Neural progenitor cell (in vitro differentiated cells): ENCODE data around the gene GCAT. TPM values are rescaled to one million over a fixed set of nuclear protein-coding genes. Genes with fewer than 3 reads are reported as not detected.

Experiments
- DNase-seq: peaks from one replicate; pipeline ENCODE4 v3.0.0-alpha.2; 2016; ENCODE audit warnings: low spot score
- H2AFZ ChIP-seq: fragments of 200-600 bp; sonication (generic); replicated peaks from 2 replicates; pipeline ENCODE4 v1.6.1; 2016; ENCODE audit warnings: antibody characterized with exemption
- H3F3A ChIP-seq: fragments of 200-600 bp; sonication (generic); 2 replicates; pipeline ENCODE4 v1.6.1; 2016; ENCODE audit warnings: antibody characterized with exemption, low read depth
- H3K27ac ChIP-seq: fragments of 200-600 bp; sonication (generic); 2 replicates; pipeline ENCODE4 v1.5.1; 2016; ENCODE audit warnings: mild to moderate bottlenecking
- H3K27me3 ChIP-seq: fragments of 200-600 bp; sonication (generic); 2 replicates; pipeline ENCODE4 v1.6.1; 2016; ENCODE audit warnings: mild to moderate bottlenecking, moderate library complexity
- H3K36me3 ChIP-seq: fragments of 200-600 bp; sonication (generic); 2 replicates; pipeline ENCODE4 v1.5.1; 2016
- H3K4me1 ChIP-seq: fragments of 200-600 bp; sonication (generic); 2 replicates; pipeline ENCODE4 v1.6.1; 2016; ENCODE audit warnings: mixed run types
- H3K4me2 ChIP-seq: fragments of 200-600 bp; sonication (generic); 2 replicates; pipeline ENCODE4 v1.6.1; 2016
- H3K4me3 ChIP-seq: fragments of 200-600 bp; sonication (generic); 2 replicates; pipeline ENCODE4 v1.5.1; 2016
- H3K79me2 ChIP-seq: fragments of 200-600 bp; sonication (generic); 2 replicates; pipeline ENCODE4 v1.6.1; 2016; ENCODE audit warnings: low read depth
- H3K9ac ChIP-seq: fragments of 200-600 bp; sonication (generic); 2 replicates; pipeline ENCODE4 v1.6.1; 2016
- H3K9me3 ChIP-seq: fragments of 200-600 bp; sonication (generic); 2 replicates; pipeline ENCODE4 v1.5.1; 2016; ENCODE audit warnings: low read depth
- H4K20me1 ChIP-seq: fragments of 200-600 bp; sonication (generic); 2 replicates; pipeline ENCODE4 v1.6.1; 2016; ENCODE audit warnings: low read depth
- H3K27ac Mint-ChIP-seq: 3 replicates; pipeline ENCODE4 v1.8.0; 2021; ENCODE audit warnings: mixed read lengths
- H3K27me3 Mint-ChIP-seq: 2 replicates; pipeline ENCODE4 v1.8.0; 2022; ENCODE audit warnings: low read depth, mild to moderate bottlenecking, inconsistent platforms, moderate library complexity, mixed read lengths; ENCODE audit not compliant: insufficient read depth
- H3K36me3 Mint-ChIP-seq: 3 replicates; pipeline ENCODE4 v1.8.0; 2021; ENCODE audit warnings: mixed read lengths
- H3K4me1 Mint-ChIP-seq: 3 replicates; pipeline ENCODE4 v1.8.0; 2021; ENCODE audit warnings: mixed read lengths
- H3K4me3 Mint-ChIP-seq: 3 replicates; pipeline ENCODE4 v1.8.0; 2021; ENCODE audit warnings: mild to moderate bottlenecking, moderate library complexity, mixed read lengths
- H3K9me3 Mint-ChIP-seq: 3 replicates; pipeline ENCODE4 v1.8.0; 2020; ENCODE audit warnings: mixed read lengths
- CTCF ChIP-seq: fragments of 200-600 bp; sonication (generic); IDR thresholded peaks from 2 replicates; pipeline ENCODE4 v1.5.1; 2017; ENCODE audit warnings: antibody characterized with exemption, mild to moderate bottlenecking
- EZH2 ChIP-seq: fragments of 200-600 bp; sonication (generic); IDR thresholded peaks from 2 replicates; pipeline ENCODE4 v1.6.1; 2017; ENCODE audit warnings: antibody characterized with exemption, mild to moderate bottlenecking, moderate library complexity
- EZH2phosphoT487 ChIP-seq: fragments of 200-600 bp; sonication (generic); IDR thresholded peaks from 2 replicates; pipeline ENCODE4 v1.6.1; 2017; ENCODE audit warnings: antibody characterized with exemption
- total RNA-seq: library from RNA; depleted of rRNA; stranded (reverse); fragments of >200 nt; gene quantifications from 2 replicates; pipeline ENCODE4 v1.2.3, GENCODE V29; 2015; ENCODE audit warnings: low replicate concordance

Gene GCAT
- total RNA-seq, 1 donor from 2014 or later, result 21.2 TPM

GRCh38 chr22:37771081-37771480, 36.7 kb upstream of the GCAT start:
- Mint-ChIP-seq H3K9me3 (no peaks in the 10 kb centered on the region), H3K27ac (no peak overlapping the region), H3K27me3 (no peaks in the 10 kb centered on the region), H3K36me3 (peaks cover 10% of the 10 kb centered on the region), H3K4me1 (no peaks in the 10 kb centered on the region), H3K4me3 (no peak overlapping the region)
- H3K9me3 ChIP-seq, result no peaks in the 10 kb centered on the region
- no peak overlapping the region for H3K4me3 ChIP-seq
- H3K4me2 ChIP-seq, result no peak overlapping the region
- no peak overlapping the region for H2AFZ ChIP-seq
- DNase-seq, result no peak
- H3K27ac ChIP-seq, result no peak overlapping the region
- H3K9ac ChIP-seq, result no peak overlapping the region
- no peaks in the 10 kb centered on the region for H3K36me3 ChIP-seq
- TF ChIP-seq CTCF (no peak), EZH2phosphoT487 (no peak), EZH2 (no peak)
- H3K27me3 ChIP-seq, result no peaks in the 10 kb centered on the region
- no peaks in the 10 kb centered on the region for H4K20me1 ChIP-seq
- peaks cover under 1% of the 10 kb centered on the region for H3F3A ChIP-seq
- no peaks in the 10 kb centered on the region for H3K79me2 ChIP-seq
- no peaks in the 10 kb centered on the region for H3K4me1 ChIP-seq

DNA sequence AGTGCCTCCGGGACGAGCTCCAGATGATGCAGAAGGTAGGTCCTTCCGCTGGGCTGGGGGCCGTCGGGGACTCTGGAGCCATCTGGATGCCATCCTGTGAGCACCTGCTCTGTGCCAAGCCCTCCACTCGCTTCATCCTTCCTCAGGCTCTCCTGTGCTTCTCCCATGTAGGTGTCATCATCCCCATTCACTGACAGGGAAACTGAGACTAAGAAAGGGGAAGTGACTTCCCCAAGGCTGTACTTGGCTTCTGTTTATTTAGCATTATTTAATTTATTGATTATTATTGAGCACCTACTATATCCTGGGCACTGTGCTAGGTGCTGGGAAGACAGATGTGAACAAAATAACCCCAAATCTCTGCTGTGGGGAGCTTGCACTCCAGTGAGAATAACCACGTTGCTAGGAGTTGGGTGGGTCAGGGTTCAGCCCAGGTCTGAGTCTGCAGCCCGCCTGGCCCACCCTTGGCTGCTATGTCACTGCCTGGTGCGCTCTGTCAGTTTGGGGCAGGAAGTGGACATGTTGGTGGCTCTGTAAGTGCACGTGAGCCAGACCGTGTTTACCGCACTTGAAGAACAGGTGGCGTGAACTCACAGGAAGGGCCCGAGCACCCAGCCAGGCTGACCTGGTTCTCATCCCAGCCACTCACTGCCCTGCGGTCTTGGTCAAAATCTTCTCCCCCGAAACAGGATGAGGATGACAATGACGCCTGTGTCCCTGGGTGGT, 35.9 kb upstream of the GCAT start:
- H3K36me3 Mint-ChIP-seq, result peaks cover 10% of the 10 kb centered on the region

DNA sequence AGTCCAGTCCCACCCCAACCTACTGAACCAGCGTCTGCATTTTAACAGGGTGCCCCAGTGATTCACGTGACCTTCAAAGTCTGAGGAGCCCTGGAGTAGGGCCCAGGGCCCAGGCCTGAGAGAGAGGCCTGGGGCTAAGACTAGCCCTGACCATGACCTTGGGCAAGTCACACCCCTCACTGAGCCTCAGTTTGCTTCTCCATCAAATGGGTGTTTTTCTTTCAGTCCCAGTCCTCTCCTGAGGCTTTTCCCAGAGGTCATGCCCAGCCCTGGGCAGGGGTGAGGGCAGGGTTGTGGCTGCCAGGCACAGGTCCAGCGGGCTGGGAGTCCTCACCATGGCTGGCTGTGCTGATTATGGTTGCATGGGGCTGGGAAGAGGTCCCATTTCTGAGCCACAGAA, 33.0 kb upstream of the GCAT start:
- Histone ChIP-seq H3K27me3 (no peaks in the 10 kb centered on the region), H3F3A (peaks cover 17% of the 10 kb centered on the region), H3K9me3 (no peaks in the 10 kb centered on the region), H3K4me1 (peaks cover 6% of the 10 kb centered on the region), H3K4me3 (no peak overlapping the region), H3K27ac (no peak overlapping the region), H2AFZ (no peak overlapping the region), H3K36me3 (no peaks in the 10 kb centered on the region), H4K20me1 (no peaks in the 10 kb centered on the region), H3K4me2 (no peak overlapping the region), H3K79me2 (no peaks in the 10 kb centered on the region), H3K9ac (no peak overlapping the region)
- DNase-seq, result no peak
- Mint-ChIP-seq H3K9me3 (no peaks in the 10 kb centered on the region), H3K36me3 (peaks cover 10% of the 10 kb centered on the region), H3K4me3 (no peak overlapping the region), H3K4me1 (peaks cover 9% of the 10 kb centered on the region), H3K27me3 (peaks cover 10% of the 10 kb centered on the region), H3K27ac (no peak overlapping the region)
- TF ChIP-seq CTCF, result no peak
- TF ChIP-seq EZH2, result no peak
- no peak for TF ChIP-seq EZH2phosphoT487

More for the DNA sequence above, 35.9 kb upstream of the GCAT start:
- Mint-ChIP-seq H3K4me1 (no peaks in the 10 kb centered on the region), H3K9me3 (no peaks in the 10 kb centered on the region), H3K27ac (no peak overlapping the region), H3K27me3 (no peaks in the 10 kb centered on the region), H3K4me3 (no peak overlapping the region)
- no peak overlapping the region for H3K9ac ChIP-seq
- H4K20me1 ChIP-seq, result no peaks in the 10 kb centered on the region
- DNase-seq, result no peak
- H3K36me3 ChIP-seq, result no peaks in the 10 kb centered on the region
- TF ChIP-seq EZH2 (no peak), CTCF (no peak), EZH2phosphoT487 (no peak)
- peaks cover 5% of the 10 kb centered on the region for H3F3A ChIP-seq
- H3K4me1 ChIP-seq, result no peaks in the 10 kb centered on the region
- no peaks in the 10 kb centered on the region for H3K27me3 ChIP-seq
- no peak overlapping the region for H3K27ac ChIP-seq
- H2AFZ ChIP-seq, result no peak overlapping the region
- no peak overlapping the region for H3K4me3 ChIP-seq
- no peaks in the 10 kb centered on the region for H3K9me3 ChIP-seq
- no peak overlapping the region for H3K4me2 ChIP-seq
- H3K79me2 ChIP-seq, result no peaks in the 10 kb centered on the region
